ENCODE measurements around the gene GABRG1.

DNA sequence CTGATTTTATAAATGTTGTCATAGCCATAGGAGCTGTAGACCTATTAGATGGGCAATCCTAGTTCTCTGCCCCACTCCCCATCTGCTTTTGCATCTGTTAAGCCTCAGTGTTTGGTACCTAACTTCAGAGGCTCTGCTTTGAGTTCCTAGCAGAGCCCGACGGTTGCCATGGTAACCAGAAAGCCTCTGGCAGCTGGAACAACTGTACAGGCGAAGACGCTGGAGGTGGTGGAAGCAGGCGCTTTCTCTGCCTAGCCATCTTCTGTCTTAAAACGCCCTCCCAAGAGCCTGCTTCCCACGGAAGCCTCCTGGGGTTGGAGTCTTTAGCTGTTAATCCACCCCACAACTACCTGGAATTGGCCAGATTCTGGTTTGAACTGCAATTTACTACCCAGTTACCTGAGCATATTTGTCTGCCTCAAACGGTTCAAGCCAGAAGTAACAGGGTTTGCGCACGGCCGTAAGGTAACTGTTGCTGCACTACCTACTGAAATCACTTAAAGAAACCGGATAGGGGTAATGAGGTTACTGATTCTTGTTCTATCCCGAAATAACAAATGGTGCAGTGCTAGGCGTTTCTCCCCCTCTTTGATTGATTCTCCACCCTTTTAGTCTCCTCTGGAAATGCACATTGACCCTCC is 1.0 kb upstream of the GABRG1 start:
- TF ChIP-seq, protein P1, sequence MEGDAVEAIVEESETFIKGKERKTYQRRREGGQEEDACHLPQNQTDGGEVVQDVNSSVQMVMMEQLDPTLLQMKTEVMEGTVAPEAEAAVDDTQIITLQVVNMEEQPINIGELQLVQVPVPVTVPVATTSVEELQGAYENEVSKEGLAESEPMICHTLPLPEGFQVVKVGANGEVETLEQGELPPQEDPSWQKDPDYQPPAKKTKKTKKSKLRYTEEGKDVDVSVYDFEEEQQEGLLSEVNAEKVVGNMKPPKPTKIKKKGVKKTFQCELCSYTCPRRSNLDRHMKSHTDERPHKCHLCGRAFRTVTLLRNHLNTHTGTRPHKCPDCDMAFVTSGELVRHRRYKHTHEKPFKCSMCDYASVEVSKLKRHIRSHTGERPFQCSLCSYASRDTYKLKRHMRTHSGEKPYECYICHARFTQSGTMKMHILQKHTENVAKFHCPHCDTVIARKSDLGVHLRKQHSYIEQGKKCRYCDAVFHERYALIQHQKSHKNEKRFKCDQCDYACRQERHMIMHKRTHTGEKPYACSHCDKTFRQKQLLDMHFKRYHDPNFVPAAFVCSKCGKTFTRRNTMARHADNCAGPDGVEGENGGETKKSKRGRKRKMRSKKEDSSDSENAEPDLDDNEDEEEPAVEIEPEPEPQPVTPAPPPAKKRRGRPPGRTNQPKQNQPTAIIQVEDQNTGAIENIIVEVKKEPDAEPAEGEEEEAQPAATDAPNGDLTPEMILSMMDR (IDR thresholded peaks at IDR 0.05): no peak
- TF ChIP-seq POLR2A (IDR thresholded peaks at IDR 0.05; ENCODE audit: low read length) (no peak), SMC3 (IDR thresholded peaks at IDR 0.05) (no peak), RCOR1 (IDR thresholded peaks at IDR 0.05; ENCODE audit: low read depth, low read length) (no peak), CHD2 (IDR thresholded peaks at IDR 0.05; ENCODE audit: low read length, partially characterized antibody) (no peak), EP300 (IDR thresholded peaks at IDR 0.05) (no peak), MAFK (IDR thresholded peaks at IDR 0.05; ENCODE audit: partially characterized antibody) (no peak), ZSCAN20 (CRISPR knock-in tag; IDR thresholded peaks at IDR 0.05) (no peak), RAD21 (conservative IDR thresholded peaks at IDR 0.05 in 1 of 2, IDR thresholded peaks at IDR 0.05 in 1 of 2) (no peak), NFE2L2 (conservative IDR thresholded peaks at IDR 0.05; ENCODE audit: low read length) (no peak)
- TF ChIP-seq, protein P2, sequence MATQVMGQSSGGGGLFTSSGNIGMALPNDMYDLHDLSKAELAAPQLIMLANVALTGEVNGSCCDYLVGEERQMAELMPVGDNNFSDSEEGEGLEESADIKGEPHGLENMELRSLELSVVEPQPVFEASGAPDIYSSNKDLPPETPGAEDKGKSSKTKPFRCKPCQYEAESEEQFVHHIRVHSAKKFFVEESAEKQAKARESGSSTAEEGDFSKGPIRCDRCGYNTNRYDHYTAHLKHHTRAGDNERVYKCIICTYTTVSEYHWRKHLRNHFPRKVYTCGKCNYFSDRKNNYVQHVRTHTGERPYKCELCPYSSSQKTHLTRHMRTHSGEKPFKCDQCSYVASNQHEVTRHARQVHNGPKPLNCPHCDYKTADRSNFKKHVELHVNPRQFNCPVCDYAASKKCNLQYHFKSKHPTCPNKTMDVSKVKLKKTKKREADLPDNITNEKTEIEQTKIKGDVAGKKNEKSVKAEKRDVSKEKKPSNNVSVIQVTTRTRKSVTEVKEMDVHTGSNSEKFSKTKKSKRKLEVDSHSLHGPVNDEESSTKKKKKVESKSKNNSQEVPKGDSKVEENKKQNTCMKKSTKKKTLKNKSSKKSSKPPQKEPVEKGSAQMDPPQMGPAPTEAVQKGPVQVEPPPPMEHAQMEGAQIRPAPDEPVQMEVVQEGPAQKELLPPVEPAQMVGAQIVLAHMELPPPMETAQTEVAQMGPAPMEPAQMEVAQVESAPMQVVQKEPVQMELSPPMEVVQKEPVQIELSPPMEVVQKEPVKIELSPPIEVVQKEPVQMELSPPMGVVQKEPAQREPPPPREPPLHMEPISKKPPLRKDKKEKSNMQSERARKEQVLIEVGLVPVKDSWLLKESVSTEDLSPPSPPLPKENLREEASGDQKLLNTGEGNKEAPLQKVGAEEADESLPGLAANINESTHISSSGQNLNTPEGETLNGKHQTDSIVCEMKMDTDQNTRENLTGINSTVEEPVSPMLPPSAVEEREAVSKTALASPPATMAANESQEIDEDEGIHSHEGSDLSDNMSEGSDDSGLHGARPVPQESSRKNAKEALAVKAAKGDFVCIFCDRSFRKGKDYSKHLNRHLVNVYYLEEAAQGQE (IDR thresholded peaks at IDR 0.05): no peak
- TF ChIP-seq, protein P3, sequence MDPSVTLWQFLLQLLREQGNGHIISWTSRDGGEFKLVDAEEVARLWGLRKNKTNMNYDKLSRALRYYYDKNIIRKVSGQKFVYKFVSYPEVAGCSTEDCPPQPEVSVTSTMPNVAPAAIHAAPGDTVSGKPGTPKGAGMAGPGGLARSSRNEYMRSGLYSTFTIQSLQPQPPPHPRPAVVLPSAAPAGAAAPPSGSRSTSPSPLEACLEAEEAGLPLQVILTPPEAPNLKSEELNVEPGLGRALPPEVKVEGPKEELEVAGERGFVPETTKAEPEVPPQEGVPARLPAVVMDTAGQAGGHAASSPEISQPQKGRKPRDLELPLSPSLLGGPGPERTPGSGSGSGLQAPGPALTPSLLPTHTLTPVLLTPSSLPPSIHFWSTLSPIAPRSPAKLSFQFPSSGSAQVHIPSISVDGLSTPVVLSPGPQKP (IDR thresholded peaks at IDR 0.05; ENCODE audit: low read depth, low read length): no peak

Measured in A549 (cell line).